ENCODE data around the gene EGFR.

EGFR gene

GRCh38 chr7:55260171-55260570 is 241.4 kb downstream of the EGFR start:
- Histone ChIP-seq H3K36me3 (replicated peaks; ENCODE audit: insufficient read depth, low read length) (no peaks in the 10 kb centered on the region), H3K27me3 (replicated peaks; ENCODE audit: insufficient read depth, low read length) (no peaks in the 10 kb centered on the region), H3K9me3 (replicated peaks; ENCODE audit: insufficient read depth, low read length) (no peaks in the 10 kb centered on the region), H3K4me1 (ENCODE audit: low read length) (0 out of 2 replicates have a peak, but pooled peaks cover 2% of the 10 kb centered on the region), H2AFZ (ENCODE audit: low read length) (no peak overlapping the region), H3F3A (ENCODE audit: insufficient read depth, low read length) (no peaks in the 10 kb centered on the region), H4K20me1 (ENCODE audit: insufficient read depth, low read length) (no peaks in the 10 kb centered on the region), H3K79me2 (ENCODE audit: low read length) (no peaks in the 10 kb centered on the region), H3K9me2 (replicated peaks; ENCODE audit: insufficient read depth, low read length) (no peaks in the 10 kb centered on the region), H3K27ac (ENCODE audit: low read length) (no peak overlapping the region), H3K4me2 (ENCODE audit: low read depth, low read length) (no peak overlapping the region), H3K9ac (ENCODE audit: low read length) (no peak overlapping the region), H3K4me3 (ENCODE audit: low read length) (no peak overlapping the region)
- TF ChIP-seq EZH2phosphoT487 (IDR thresholded peaks at IDR 0.05; ENCODE audit: low read length) (no peak), EZH2 (optimal IDR thresholded peaks at IDR 0.05; ENCODE audit: low read depth, low read length) (no peak), CTCF (IDR thresholded peaks at IDR 0.05; ENCODE audit: low read length) (no peak)
- DNase-seq: no peak

GRCh38 chr7:55260676-55261385 is 242.0 kb downstream of the EGFR start:
- Histone ChIP-seq H3F3A (ENCODE audit: insufficient read depth, low read length) (no peaks in the 10 kb centered on the region), H3K9me2 (replicated peaks; ENCODE audit: insufficient read depth, low read length) (no peaks in the 10 kb centered on the region), H3K4me2 (ENCODE audit: low read depth, low read length) (no peak overlapping the region), H3K79me2 (ENCODE audit: low read length) (no peaks in the 10 kb centered on the region), H3K9me3 (replicated peaks; ENCODE audit: insufficient read depth, low read length) (no peaks in the 10 kb centered on the region), H3K4me3 (ENCODE audit: low read length) (no peak overlapping the region), H3K4me1 (ENCODE audit: low read length) (0 out of 2 replicates have a peak, but pooled peaks cover 1% of the 10 kb centered on the region), H3K36me3 (replicated peaks; ENCODE audit: insufficient read depth, low read length) (no peaks in the 10 kb centered on the region), H3K9ac (ENCODE audit: low read length) (no peak overlapping the region), H2AFZ (ENCODE audit: low read length) (no peak overlapping the region), H4K20me1 (ENCODE audit: insufficient read depth, low read length) (no peaks in the 10 kb centered on the region), H3K27ac (ENCODE audit: low read length) (no peak overlapping the region), H3K27me3 (replicated peaks; ENCODE audit: insufficient read depth, low read length) (no peaks in the 10 kb centered on the region)
- DNase-seq: no peak
- TF ChIP-seq EZH2 (optimal IDR thresholded peaks at IDR 0.05; ENCODE audit: low read depth, low read length) (no peak), EZH2phosphoT487 (IDR thresholded peaks at IDR 0.05; ENCODE audit: low read length) (no peak), CTCF (IDR thresholded peaks at IDR 0.05; ENCODE audit: low read length) (no peak)
